Measurements from ENCODE around the gene CHP2.
"Not testable (repeated sequence)": the region's sequence is repeated elsewhere in the genome, so short reads cannot be mapped to it uniquely, and the experiment has no call there.

CHP2 gene

DNA sequence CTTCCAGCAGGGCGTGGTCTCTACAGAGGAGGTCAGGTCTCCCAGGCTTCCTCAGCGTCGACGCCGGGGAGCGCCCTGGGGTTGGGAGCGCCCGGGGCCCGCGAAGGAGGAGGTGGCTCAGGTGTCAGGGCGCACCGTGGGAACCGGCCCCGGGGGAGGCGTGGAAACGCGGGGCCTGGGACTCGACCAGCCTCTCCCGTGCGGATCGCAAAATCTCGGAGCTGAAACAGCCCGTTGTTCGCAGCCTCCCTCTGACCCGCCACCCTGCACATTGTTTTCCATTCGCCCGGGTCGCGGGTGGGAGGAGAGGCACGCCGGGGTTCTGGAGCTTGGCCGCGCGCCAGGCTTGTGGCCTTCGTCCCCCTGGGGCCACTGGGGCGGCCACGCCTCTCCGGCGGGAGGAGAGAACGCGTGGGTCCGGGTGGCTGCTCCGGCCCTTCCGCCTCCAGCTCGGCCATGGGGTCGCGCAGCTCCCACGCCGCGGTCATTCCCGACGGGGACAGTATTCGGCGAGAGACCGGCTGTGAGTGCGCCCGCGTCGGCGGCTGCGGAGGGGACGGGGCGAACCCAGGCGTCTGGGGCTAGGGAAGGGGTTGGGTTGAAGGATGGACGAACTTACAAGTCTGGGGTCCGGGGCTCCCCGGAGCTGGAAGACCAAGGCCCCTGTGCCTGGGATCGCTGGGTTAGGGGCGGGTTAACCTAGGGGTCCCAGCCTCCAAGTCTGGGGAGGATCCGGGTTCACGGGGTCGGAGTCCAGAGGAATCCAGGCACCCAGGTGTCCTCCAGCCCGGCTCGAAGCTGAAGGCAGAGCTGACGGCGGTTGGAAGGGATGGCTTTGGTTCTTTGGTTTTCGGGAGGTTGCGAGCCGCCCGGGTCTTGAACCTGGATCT, at the start of gene CHP2:
CHP2 (plus strand) TSS at position 433 of the 890 bp plus-strand sequence; CDS start at position 457, 24 bp downstream.
- peak within 1 kb of the TSS; percentile 7 for H3K4me3 ChIP-seq (ENCODE audit: low read depth, low read length)
- no peak for DNase-seq (ENCODE audit: low read depth)

DNA sequence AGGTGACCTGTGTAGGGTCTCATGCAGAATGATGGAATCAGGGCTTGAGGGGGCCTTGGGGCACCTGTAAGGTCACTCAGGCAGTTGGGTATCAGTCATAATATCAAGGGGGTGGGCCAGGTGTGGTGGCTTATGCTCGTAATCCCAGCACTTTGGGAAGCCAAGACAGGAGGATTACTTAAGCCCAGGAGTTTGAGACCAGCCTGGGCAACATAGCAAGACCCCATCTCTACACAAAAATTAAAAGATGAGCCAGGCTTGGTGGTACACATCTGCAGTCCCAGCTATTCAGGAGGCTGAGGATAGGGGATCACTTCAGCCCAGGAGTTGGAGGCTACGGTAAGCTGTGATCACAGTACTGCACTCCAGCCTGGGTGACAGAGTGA, 49.3 kb upstream of the CHP2 start:
- DNase-seq (ENCODE audit: low read depth) = no peak
- H3K4me3 ChIP-seq (ENCODE audit: low read depth, low read length) = no peak overlapping the region

DNA sequence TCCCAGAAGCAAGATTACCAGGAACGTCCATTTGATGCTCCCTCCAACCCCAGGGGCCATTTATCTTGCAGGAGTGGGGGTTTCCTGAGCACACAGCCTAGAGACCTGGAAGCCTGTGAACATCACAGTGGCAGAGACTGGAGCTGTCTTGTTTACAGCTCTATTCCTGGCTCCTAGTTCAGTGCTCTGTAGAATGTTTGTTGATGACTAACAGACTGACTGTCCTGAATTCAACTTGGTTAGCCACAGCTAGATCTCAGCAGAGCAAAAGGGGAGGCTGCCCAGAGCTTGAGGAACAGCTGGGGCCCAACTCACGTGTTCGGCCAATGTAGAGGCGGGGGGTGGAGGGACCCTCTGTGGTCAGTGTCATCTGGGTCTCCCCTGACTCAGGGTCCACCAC, 48.4 kb upstream of the CHP2 start:
- no peak for DNase-seq (ENCODE audit: low read depth)
- no peak overlapping the region for H3K4me3 ChIP-seq (ENCODE audit: low read depth, low read length)

- no peak for DNase-seq (ENCODE audit: low read depth)
- H3K4me3 ChIP-seq (ENCODE audit: low read depth, low read length) = no peak overlapping the region
These were observed 45.3 kb upstream of the CHP2 start for GRCh38 chr16:23709536-23709935.

DNA sequence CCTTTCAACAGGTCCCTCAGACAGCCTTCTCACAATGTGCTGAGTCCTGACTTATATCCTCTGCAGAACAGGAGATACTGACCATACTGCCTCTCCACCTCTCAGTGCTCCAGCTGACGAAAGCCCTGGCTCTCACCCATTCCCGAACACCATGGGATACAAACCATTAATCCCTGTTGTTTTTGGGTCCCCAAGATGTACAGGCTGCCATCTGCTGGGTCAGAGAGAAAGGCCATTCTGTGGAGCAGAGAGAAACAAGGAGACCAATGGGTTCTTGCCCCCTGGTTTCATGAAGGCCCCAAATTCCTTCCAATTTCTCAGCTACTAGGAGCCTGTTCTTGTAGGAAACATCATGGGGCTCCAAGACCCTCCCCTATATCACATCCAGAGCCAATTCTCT, 44.8 kb upstream of the CHP2 start:
- no peak for DNase-seq (ENCODE audit: low read depth)
- H3K4me3 ChIP-seq (ENCODE audit: low read depth, low read length) = no peak overlapping the region

DNA sequence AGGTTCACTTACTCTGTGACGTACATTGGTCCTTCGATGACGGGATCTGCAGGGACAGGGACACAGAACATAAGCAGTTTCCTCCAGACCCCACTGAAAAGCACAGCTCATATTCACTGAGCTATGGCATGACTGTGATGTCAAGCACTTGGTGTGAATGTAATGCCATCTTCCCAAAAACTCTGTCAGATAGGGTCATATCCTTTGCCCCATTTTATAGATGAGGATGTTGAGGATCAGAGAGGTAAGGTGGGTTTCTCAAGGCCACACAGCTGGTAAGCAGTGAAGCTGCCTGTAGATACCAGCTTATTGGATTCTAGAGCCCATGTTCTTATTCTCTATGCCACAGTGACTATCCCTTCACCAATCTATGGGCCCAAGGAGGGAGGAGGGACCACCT, 44.3 kb upstream of the CHP2 start:
- no peak overlapping the region for H3K4me3 ChIP-seq (ENCODE audit: low read depth, low read length)
- DNase-seq (ENCODE audit: low read depth) = no peak

- H3K4me3 ChIP-seq (ENCODE audit: low read depth, low read length) = no peak overlapping the region
- DNase-seq (ENCODE audit: low read depth) = no peak
These were observed 43.0 kb upstream of the CHP2 start for GRCh38 chr16:23711785-23712184.

- H3K4me3 ChIP-seq (ENCODE audit: low read depth, low read length) = no peak within 1 kb of the TSS
- no peak for DNase-seq (ENCODE audit: low read depth)
These were observed 41.9 kb upstream of the CHP2 start, which contains the start of gene ERN2 for GRCh38 chr16:23712976-23713375. Gene ERN2, minus strand, starts transcription at chr16:23713222. Its CDS starts 35 bp downstream, at chr16:23713187.

GRCh38 chr16:23716484-23716883, 38.3 kb upstream of the CHP2 start:
- H3K4me3 ChIP-seq (ENCODE audit: low read depth, low read length) = no peak overlapping the region
- no peak for DNase-seq (ENCODE audit: low read depth)

DNA sequence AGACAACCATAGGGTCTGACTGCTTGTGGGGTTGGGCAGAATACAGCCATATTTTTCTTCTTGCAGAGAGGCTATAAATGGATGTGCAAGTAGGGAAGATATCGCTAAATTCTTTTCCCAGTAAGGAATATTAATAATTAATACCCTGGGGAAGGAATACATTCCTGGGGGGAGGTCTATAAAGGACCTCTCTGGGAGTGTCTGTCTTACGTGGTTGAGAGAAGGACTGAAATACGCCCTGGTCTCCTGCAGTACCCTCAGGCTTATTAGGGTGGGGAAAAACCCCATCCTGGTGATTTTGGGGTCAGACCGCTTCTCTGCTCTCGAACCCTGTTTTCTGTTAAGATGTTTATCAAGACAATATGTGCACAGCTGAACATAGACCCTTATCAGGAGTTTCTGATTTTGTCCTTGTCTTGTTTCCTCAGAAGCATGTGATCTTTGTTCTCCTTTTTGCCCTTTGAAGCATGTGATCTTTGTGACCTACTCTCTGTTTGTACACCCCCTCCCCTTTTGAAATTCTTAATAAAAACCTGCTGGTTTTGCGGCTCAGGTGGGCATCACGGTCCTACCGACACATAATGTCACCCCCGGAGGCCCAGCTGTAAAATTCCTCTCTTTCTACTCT, 32.1 kb upstream of the CHP2 start:
- not testable (repeated sequence) for H3K4me3 ChIP-seq (ENCODE audit: low read depth, low read length); DNase-seq (ENCODE audit: low read depth)

- no peak overlapping the region for H3K4me3 ChIP-seq (ENCODE audit: low read depth, low read length)
- no peak for DNase-seq (ENCODE audit: low read depth)
These were observed 30.6 kb upstream of the CHP2 start for GRCh38 chr16:23724096-23724784.

DNA sequence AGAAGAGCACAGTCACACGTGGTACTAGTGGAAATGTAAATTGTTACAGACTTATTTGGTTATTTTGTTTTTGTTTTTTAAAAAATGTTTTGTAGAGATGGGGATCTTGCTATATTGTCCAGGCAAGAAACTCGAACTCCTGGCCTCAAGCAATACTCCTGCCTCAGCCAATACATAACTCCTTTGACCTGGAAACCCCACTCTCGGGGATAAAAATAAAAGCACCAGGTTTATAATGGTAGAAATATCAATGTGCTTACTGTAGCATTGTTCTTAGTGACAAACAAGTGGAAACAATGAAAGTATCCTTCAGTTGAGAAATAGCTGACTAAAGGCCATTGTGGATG, 30.1 kb upstream of the CHP2 start:
- H3K4me3 ChIP-seq (ENCODE audit: low read depth, low read length) = no peak overlapping the region
- no peak for DNase-seq (ENCODE audit: low read depth)

DNA sequence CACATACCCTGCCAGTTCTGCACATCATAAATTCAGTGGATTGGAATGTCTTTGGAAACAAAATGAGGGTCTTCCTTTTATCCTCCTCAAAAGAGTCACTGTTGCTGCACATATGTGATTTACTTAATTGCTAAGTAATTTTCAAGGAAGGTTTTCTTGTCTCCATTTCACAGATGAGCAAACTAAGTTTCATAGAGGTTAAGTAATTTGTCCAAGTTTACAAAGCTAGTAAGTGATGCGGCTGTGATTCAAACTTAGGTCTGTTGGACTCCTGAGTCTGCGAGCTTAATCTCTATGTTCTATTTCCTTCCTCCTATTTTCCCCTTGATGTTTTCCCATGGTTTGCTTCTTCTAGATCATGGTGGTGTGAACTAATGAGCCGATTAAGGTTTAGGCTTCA, 28.1 kb upstream of the CHP2 start:
- DNase-seq (ENCODE audit: low read depth) = no peak
- no peak overlapping the region for H3K4me3 ChIP-seq (ENCODE audit: low read depth, low read length)

- H3K4me3 ChIP-seq (ENCODE audit: low read depth, low read length) = no peak overlapping the region
- DNase-seq (ENCODE audit: low read depth) = no peak
These were observed 26.7 kb upstream of the CHP2 start for GRCh38 chr16:23728112-23728477.

GRCh38 chr16:23729503-23730424, 25.1 kb upstream of the CHP2 start:
- peak; percentile 36 for DNase-seq (ENCODE audit: low read depth)
- no peak overlapping the region for H3K4me3 ChIP-seq (ENCODE audit: low read depth, low read length)

DNA sequence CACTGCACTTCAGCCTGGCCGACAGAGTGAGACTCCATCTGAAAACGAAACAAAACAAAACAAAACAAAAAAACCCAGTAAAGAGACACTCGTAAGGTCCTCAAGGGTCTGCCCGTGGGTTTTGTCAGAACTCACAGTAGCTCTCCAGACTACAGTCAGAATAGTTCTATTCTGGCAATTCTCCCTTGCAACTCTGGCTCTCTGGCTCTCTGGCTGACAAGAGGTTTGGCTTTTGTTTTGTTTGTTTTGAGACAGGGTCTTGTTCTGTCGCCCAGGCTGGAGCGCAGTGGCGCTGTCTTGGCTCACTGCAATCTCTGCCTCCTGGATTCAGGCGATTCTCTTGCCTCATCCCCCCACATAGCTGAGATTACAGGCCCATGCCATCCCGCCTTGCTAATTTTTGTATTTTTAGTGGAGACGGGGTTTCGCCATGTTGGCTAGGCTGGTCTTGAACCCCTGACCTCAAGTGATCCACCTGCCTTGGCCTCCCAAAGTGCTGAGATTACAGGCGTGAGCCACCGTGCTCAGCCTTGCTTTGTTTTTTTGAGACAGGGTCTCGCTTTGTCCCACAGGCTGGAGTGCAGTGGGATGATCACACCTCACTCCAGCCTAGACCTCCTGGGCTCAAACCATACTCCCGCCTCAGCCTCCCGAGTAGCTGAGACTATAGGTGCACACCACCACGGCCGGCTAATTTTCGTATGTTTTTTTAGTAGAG, 20.5 kb upstream of the CHP2 start:
- no peak for DNase-seq (ENCODE audit: low read depth)
- H3K4me3 ChIP-seq (ENCODE audit: low read depth, low read length) = no peak overlapping the region

DNA sequence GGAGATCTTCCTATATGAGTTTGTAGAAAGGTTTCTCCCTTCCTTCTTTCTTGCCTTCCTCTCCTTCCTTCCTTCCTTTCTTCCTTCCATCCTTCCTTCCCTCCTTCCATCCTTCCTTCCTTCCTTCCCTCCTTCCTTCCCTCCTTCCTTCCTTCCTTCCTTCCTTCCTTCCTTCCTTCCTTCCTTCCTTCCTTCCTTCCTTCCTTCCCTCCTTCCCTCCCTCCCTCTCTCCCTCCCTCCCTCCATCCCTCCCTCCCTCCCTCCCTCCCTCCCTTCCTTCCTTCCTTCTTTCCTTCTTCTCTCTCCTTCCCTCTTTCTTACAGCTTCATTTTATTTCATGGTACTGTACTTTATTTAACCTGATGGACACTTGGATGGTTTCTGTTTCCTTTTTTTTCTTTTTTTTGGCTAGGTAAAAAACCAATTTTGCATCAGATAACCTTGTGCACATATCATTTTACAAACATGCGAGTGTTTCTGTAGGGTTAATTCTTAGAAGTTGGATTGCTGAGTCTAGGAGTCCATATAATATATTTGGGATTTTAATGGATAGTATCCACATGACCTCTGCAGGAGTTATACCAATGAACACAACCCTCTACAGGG, 17.3 kb upstream of the CHP2 start:
- DNase-seq (ENCODE audit: low read depth); H3K4me3 ChIP-seq (ENCODE audit: low read depth, low read length): not testable (repeated sequence)

DNA sequence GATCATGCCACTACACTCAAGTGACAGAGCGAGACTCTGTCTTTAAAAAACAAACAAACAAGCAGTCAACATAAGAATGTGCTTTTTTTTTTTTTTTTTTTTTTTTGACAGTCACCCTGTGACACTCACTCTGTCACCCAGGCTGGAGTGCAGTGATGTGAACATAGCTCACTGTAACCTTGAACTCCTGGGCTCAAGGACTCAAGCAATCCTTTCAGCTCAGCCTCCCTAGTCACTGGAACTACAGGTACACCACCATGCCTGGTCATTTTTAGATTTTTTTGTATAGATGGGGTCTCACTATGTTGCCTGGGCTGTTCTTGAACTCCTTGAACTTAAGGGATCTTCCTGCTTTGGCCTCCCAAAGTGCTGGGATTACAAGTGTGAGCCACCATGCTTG, 15.3 kb upstream of the CHP2 start:
- H3K4me3 ChIP-seq (ENCODE audit: low read depth, low read length) = no peak overlapping the region
- no peak for DNase-seq (ENCODE audit: low read depth)
